NT2/D1 (cell line): Measurements from ENCODE around the gene SMOC2.

Source experiments
- YY1 ChIP-seq: IDR thresholded peaks from 2 replicates; pipeline ENCODE4 v1.6.1; 2011; ENCODE audit not compliant: insufficient read length, insufficient read depth
- ZNF274 ChIP-seq: IDR thresholded peaks from 2 replicates; pipeline ENCODE4 v1.6.1; 2011; ENCODE audit warnings: mild to moderate bottlenecking, low read depth, low read length

DNA sequence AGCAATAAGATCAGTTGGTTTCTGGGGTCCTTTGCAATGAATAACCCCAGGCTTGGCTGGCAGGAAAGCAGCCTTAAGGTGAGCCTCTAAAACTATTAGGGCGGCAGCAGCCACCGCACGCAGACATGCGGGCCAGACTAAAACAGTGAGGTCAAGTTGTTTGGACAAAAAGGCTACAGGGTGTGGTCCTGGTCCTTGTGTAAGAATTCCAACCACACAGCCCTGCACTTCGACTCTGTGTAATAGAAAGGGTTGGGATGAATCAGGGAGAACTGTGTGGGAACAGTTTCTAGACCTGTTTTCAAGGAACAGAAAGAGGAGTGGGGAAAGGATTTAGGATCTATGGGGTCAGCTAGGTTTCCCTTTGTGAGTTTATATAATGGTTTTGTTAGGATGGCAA, 237.6 kb downstream of the SMOC2 start:
- TF ChIP-seq YY1, result no peak
- TF ChIP-seq ZNF274, result no peak
